SH-SY5Y (cell line): ENCODE data around the gene GLTP.

ENCODE experiments used
- GATA2 ChIP-seq: IDR thresholded peaks from 2 replicates; pipeline ENCODE4 v1.6.1; 2011; ENCODE audit warnings: mild to moderate bottlenecking, low read depth, low read length
- GATA3 ChIP-seq: IDR thresholded peaks from 2 replicates; pipeline ENCODE4 v1.6.1; 2011; ENCODE audit warnings: low read depth, mild to moderate bottlenecking, low read length, moderate library complexity

GLTP gene, protein sequence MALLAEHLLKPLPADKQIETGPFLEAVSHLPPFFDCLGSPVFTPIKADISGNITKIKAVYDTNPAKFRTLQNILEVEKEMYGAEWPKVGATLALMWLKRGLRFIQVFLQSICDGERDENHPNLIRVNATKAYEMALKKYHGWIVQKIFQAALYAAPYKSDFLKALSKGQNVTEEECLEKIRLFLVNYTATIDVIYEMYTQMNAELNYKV

DNA sequence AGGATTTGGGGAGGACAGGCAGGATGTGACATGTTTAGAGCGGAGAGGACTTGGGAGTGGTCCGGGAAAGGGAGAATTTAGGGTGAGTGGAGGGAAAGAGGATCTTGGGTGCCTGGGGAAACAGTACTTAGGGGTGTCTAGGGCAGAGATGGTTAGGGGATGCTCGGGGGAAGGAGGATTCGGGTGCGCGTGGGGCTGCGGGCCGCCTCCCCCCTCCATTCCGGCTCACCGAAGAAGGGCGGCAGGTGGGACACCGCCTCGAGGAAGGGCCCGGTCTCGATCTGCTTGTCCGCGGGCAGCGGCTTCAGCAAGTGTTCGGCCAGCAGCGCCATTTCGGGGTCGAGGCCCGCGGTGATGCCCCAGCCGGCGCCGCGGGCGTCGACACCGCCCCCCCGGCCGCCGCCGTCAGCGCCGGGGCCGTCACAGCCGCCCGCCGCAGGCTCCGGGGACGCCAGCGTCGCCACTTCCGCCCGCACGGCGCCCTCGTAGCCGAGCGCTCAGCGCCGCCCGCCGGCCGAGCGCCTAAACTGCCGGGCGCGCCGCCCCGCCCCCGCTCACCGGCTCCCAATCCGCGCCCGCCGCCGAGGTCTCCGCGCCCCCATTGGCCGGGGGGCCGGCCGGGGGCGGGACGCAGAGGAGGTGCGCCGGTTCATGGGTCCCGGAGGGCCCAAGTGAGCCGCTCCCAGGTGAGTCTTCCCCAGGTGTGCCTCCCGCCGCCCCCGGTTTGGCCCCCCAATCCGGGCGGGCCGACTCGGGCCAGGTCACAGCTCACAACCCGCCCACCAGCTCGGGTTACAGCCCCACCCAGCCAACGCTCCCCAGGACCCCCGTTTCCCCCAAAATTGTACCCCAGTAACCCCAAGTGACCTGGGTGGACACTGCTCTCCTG lies at the start of gene GLTP:
Gene GLTP, minus strand, starts transcription at position 499 of the 889 bp plus-strand sequence. Its CDS starts 167 bp downstream, at position 332.
- TF ChIP-seq GATA2 (no peak), GATA3 (no peak)

DNA sequence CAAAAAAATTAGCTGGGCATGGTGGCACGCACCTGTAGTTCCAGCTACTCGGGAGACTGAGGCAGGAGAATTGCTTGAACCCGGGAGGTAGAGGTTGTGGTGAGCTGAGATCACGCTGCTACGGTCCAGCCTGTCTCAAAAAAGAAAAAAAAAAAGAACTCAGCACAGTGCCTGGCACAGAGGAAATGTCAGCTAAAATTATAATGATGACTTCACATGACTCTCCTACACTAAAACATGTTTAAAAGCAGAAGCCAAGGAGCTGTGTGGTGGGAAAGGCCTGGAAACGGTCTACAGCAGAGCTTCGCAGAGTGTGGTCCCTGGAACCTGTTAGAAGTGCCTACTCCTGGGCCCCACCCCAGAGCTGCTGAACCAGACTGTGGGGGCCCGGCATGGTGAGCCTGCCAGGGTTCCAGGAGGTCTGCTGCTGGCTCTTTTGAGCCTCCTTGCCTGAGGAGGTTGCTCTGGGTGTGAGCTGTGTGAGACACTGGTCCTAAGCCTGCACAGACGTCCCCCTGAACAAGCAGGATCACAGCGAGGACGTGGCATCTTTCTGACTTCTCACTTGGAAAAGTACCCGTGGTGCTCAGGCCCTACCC lies 47.8 kb upstream of the GLTP start:
- TF ChIP-seq GATA3 (no peak), GATA2 (no peak)

DNA sequence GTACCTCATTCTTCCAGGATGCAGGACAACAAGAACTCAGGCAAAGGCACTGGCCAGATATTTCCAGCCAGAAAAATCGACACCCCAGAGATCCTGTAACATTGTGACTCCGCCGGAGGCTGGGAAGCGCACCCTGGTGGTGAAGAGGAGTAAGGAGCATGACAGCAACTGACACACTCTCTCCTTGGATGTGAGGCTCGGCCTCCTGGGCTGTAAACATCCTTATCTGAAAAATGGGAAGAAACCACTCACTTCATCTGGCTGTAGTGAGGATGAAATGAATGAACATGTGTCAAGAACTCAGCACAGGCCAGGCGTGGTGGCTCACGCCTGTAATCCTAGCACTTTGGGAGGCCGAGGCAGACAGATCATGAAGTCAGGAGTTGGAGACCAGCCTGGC lies 47.3 kb upstream of the GLTP start:
- TF ChIP-seq GATA3 (no peak), GATA2 (no peak)

DNA sequence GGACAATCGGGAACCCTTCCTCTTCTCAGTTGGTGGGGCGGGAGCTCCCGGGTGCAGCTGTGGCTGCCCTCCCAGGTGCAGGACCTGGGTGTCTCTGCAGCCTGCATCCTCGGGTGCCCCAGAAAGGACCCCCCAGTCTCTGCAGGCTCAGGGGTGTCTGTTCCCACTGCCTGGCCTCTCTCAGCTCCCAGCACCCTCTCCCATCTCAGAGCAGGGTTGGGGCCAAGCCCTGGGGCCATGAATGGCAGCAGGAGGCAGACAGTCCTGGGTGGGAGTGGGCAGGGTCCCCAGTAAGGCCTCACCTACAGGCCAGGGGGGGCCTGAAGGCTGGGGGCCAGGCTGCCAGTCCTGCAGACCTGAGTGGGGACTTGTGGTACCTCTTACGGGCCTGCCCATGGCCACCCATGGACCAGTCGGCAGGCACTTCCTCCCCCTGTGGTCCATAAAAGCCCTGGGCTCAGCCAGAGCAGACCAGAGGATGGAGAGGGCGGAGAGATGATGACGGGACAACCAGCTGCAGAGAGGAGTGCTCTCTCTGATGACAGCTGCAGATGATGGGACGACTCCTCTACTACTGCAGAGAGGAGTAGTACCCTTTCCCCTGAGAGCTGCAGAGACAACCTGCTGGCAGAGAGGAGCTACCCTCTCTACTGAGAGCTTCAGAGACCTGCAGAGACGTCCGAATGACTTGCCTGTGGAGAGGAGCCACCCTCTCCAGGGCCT lies 46.3 kb upstream of the GLTP start:
- TF ChIP-seq GATA2 (no peak), GATA3 (no peak)

DNA sequence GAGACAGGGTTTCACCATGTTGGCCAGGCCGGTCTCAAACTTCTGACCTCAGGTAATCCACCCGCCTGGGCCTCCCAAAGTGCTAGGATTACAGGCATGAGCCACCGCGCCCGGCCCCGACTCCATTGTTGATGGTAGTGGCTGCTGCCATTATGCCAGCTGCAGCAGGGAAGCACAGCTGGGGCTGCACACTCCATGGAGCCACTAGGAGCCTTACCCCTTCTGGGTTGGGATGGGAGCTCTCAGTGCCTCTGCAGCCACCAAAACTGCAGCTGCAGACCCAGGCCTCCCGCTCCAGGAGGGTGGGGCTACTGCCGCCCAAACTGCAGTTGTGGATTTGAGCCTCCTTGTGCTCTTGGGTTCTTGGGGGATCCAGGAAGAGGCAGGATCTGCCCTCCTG lies 45.7 kb upstream of the GLTP start:
- TF ChIP-seq GATA3 (no peak), GATA2 (no peak)

DNA sequence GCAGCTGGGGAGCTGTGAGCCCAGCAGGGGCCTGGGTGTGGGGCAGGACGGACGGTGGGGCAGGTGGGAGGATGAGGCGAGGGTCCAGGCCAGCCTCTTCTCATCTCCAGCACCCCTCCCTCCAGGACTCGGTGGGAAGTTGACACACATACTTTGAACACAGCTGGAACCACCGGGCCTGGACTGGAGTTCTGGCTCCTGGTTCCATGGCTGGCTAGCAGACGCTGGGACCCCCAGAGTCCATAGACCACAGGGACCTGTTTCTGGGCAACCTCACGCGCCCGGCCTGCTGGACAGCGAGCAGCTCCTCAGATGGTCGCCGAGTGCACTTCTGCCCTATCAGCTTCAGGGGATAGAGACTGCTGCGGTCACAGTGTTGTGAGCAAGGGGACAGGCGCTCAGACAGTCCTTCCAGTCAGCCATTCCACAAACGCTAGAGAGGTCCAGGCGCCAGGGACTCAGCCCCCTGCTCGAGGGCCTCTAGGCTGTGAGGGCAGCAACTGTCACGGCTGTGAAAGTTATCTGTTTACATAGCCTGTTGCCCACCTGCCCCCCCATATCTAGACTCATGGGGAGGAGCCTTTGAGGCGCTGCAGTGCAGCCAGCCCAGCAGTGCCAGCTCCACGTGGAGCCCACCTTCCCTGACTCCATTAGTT lies 45.0 kb upstream of the GLTP start:
- TF ChIP-seq GATA3 = no peak
- no peak for TF ChIP-seq GATA2

DNA sequence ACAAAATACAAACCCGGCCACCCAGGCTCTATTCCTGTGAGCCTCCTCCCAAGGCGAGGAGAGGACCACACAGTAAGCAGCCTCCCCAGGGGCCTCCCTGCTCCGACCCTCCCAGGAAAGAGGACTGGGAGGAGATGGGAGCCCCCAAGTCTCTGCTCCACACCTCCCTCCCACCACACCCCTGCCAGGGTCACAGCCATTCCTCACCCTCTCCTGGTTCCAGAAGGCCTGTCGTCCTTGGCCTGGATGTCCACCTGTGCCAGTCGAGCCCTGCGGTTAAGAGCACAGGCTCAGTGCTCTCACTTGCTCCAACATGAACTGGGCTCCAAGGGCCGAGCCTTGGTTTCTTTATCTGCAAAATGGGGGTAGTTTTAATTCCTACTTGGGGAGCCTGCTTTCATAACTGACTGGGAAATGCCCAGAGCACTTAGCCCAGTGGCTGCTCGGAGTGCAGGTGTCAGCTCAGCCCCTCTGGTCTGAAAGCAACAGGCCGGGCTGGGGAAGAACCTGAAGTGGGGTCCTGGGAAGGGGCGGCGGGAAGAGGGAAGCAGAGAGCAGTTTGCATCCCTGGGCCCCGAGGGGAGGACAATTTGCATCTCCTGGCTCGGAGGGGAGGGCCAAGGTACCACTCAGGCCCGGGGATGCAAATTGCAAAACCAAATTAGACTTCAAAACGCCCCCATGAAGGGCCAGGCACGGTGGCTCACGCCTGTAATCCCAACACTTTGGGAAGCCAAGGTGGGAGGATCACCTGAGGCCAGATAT lies 43.3 kb upstream of the GLTP start:
- TF ChIP-seq GATA3 (no peak), GATA2 (no peak)

DNA sequence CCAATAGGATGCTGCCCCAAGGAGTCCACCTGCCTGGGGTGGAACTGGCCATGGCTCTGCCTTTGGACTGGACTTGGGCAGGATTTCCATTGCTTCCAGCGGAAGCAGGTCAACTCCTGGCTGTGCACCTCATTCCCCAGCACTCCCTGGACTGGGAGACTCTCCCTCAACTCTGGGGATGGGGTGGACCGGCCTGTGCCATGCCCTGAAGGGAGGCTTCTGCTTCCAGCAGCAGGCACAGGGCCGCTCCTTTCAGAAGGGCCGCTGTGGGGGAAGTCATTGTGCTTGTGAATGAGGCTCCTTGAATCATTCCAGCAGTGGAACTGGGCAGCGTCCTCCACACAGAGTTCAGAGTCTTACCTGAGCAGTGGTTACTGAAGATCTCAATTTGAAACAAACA lies 42.7 kb upstream of the GLTP start:
- TF ChIP-seq GATA2 (no peak), GATA3 (no peak)

DNA sequence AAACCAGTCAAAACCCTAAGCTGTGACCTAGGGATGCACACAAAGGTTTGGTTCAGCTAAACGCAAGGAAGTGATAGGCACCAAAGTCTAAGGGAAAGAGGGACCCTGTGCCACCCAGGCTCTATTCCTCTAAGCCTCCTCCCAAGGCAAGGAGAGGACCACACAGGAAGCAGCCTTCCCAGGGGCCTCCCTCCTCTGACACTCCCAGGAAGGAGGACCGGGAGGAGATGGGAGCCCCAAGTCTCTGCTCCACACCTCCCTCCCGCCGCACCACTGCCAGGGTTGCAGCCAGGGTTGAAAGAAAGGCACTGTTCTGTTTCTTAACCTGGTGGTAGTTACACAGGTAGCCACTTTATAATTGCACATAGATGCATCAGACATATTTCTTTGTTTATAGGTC lies 41.6 kb upstream of the GLTP start:
- TF ChIP-seq GATA2 = no peak
- no peak for TF ChIP-seq GATA3

DNA sequence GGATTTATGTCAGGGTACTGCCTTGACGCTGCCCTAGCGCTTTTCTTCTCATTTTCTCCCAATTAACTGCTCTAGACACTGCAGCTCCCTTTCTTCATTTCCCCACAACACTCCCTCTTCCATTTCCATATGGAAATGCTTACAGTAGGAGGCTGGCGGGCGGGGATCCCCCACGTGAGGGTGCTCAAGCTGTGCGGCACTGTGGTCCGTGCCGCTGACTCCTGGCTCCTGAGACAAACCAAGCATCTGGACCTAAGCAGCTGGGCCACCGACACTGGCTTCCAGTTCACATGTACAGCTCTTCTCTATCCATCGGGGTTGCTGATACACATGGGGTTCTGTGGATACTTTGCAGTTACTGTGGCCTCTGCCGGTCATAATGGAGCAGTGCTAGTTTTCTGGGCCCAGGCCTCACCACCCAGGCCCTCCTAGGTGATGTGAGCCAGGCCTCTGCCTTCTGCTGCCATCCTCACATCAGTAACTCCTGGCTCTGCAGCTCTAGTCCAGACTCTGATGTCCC lies 40.0 kb upstream of the GLTP start:
- no peak for TF ChIP-seq GATA3
- TF ChIP-seq GATA2 = no peak

DNA sequence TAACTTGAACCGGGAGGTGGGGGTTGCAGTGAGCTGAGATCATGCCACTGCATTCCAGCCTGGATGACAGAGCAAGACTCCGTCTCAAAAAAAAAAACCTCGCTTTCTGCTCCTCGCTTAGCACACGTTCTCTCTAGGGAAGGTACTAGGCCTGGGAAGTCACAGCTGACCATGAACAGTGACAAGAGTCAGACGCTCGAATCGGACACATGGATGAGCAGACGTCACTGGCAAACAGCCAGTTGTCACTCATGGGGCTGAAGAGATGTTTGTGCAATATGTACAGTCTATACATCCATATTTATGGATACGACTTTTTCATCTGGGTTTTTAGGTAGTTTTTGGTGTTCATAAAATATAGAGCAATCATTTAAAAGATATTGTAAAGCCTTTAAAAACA lies 39.1 kb upstream of the GLTP start:
- TF ChIP-seq GATA2 = no peak
- no peak for TF ChIP-seq GATA3

DNA sequence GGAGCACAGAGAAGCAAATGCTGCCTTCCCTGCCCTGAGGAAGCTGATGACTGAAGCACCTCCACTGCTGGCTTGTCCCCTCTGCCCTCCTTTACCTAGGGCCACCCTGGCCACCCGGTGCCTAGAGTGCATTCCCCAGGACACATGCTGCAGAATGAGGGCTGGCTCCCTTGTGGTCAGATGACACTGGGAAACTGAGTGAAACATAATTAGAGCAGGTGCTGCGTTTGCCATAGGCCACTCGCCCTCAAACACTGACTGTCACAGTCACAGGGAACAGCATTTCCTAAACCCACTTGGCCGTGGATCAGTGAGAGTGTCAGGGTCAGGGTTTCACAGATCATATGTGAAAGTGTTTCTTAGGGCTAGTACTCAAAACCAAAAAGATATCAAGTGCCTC lies 35.7 kb upstream of the GLTP start:
- TF ChIP-seq GATA2 (no peak), GATA3 (no peak)

DNA sequence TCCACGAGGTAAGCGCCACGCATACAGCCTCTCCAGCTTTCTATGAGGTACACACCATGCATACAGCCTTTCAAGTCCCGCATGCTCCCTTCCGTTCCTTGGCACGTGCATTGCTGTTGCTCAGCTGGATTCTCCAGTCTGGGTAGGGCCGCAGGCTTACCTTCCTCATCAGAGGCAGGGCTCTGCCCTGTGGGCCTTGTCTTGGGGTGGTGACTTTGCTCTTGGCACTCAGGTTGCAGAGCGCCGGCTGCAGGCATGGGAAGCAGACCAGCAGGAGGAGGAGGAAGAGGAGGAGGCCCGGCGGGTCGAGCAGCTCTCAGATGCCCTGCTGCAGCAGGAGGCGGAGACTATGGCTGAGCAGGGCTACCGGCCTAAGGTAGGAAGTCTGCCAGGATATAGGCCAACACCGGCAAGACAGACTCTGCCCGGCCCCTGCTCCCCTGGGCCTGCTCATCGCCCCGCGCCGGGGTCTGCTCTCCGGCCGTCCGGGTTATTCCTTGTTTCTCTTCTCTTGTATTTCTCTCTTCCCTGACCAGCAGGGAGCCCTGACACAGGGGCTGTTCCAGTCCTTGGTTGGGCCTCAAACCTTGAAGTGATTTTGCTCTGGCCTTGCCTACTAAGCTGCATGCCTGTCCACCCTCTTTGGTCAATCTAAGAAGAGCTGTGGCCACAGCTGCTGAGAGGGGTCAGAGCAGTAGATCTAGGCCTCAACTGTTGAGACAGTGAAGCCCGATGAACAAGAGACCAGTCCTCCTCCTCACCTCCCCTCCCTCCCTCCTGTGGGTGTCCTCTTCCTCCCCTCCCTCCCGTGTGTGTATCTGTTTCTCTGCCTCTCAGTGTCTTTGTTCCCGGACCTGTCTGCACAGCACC lies 35.1 kb upstream of the GLTP start:
- TF ChIP-seq GATA2 (no peak), GATA3 (no peak)
